Activated naive CD8-positive, alpha-beta T cell treated with anti-CD3 and anti-CD28 coated beads, Interleukin-2, amount 10 ng/mL, durations not matched to agents 7 days and 5 days (primary cell): ENCODE measurements around the gene PEX11B. TPM values are rescaled to one million over a fixed set of nuclear protein-coding genes. Genes with fewer than 3 reads are reported as not detected.

Experiments used
- ATAC-seq: fragments of 150-1000 bp; cut with Tn5 transposase; one replicate; pipeline ENCODE4 v1.10.0; 2021; ENCODE audit warnings: low read depth, moderate library complexity
- POLR2A ChIA-PET: fragments of 350-600 bp; sonication (Branson Sonifier 250); formaldehyde crosslinking; loops from one replicate; lab custom pipeline; 2021; ENCODE audit warnings: antibody characterized with exemption; lab: Charles Lee
- DNase-seq: peaks from one replicate; pipeline ENCODE4 v3.0.0; 2021
- H3K27ac Mint-ChIP-seq: one replicate; pipeline ENCODE4 v1.8.0; 2022; ENCODE audit warnings: mild to moderate bottlenecking, mixed read lengths
- H3K27me3 Mint-ChIP-seq: one replicate; pipeline ENCODE4 v1.8.0; 2022; ENCODE audit warnings: mild to moderate bottlenecking, moderate library complexity, mixed read lengths
- H3K36me3 Mint-ChIP-seq: one replicate; pipeline ENCODE4 v1.8.0; 2021; ENCODE audit warnings: mild to moderate bottlenecking, mixed read lengths
- H3K4me1 Mint-ChIP-seq: one replicate; pipeline ENCODE4 v1.8.0; 2021; ENCODE audit warnings: mixed read lengths
- H3K4me3 Mint-ChIP-seq: one replicate; pipeline ENCODE4 v1.8.0; 2022; ENCODE audit warnings: mild to moderate bottlenecking, moderate library complexity, mixed read lengths
- H3K9me3 Mint-ChIP-seq: one replicate; pipeline ENCODE4 v1.8.0; 2021; ENCODE audit warnings: mixed read lengths
- total RNA-seq, 2 experiments: library from RNA; stranded (reverse); gene quantifications; one replicate each; pipeline ENCODE4 v1.2.3, GENCODE V29; 2021

PEX11B gene
- total RNA-seq, 2 experiments from 2014 or later, result 31.0 to 35.8 TPM

- Mint-ChIP-seq H3K9me3 (no peaks in the 10 kb centered on the region), H3K27me3 (no peaks in the 10 kb centered on the region), H3K36me3 (peaks cover 16% of the 10 kb centered on the region), H3K4me1 (peaks cover 29% of the 10 kb centered on the region), H3K4me3 (peak overlapping the region; percentile 96), H3K27ac (peak overlapping the region; percentile 98)
- POLR2A ChIA-PET, result interaction anchor here (0.6 to 3.1 kb wide), 19 partner anchors 8 to 132 kb away, joined by 3 to 42 read pairs (median 5); partner anchors contain the start of genes ANKRD34A, LIX1L, NUDT17 and PIAS3
- ATAC-seq (peak; percentile 88), DNase-seq (peak; percentile 52)
Observed at GRCh38 chr1:145918992-145919939, 749 bp upstream of the PEX11B start.

- Mint-ChIP-seq H3K4me1 (peaks cover 33% of the 10 kb centered on the region), H3K27me3 (no peaks in the 10 kb centered on the region), H3K4me3 (peak overlapping the region; percentile 96), H3K27ac (peak overlapping the region; percentile 98), H3K9me3 (no peaks in the 10 kb centered on the region), H3K36me3 (peaks cover 20% of the 10 kb centered on the region)
- POLR2A ChIA-PET, result interaction anchor here (0.6 to 3.1 kb wide), 8 partner anchors 9 to 134 kb away, joined by 4 to 42 read pairs (median 9); partner anchors contain the start of genes PIAS3 and RBM8A
- no peak for DNase-seq
- no peak for ATAC-seq
Observed at GRCh38 chr1:145917595-145917994, 922 bp downstream of the PEX11B start.

GRCh38 chr1:145916745-145917144 lies 1.8 kb downstream of the PEX11B start:
- H3K27me3 Mint-ChIP-seq, result no peaks in the 10 kb centered on the region
- peaks cover 33% of the 10 kb centered on the region for H3K4me1 Mint-ChIP-seq
- peak overlapping the region; percentile 66 for H3K27ac Mint-ChIP-seq
- peaks cover 20% of the 10 kb centered on the region for H3K36me3 Mint-ChIP-seq
- POLR2A ChIA-PET, result interaction anchor here (2.7 kb wide), 1 partner anchor 10 kb away, joined by 10 read pairs; the partner anchor contains the start of gene RBM8A
- H3K9me3 Mint-ChIP-seq, result no peaks in the 10 kb centered on the region
- ATAC-seq, result no peak
- DNase-seq, result no peak
- peak overlapping the region; percentile 39 for H3K4me3 Mint-ChIP-seq

DNA sequence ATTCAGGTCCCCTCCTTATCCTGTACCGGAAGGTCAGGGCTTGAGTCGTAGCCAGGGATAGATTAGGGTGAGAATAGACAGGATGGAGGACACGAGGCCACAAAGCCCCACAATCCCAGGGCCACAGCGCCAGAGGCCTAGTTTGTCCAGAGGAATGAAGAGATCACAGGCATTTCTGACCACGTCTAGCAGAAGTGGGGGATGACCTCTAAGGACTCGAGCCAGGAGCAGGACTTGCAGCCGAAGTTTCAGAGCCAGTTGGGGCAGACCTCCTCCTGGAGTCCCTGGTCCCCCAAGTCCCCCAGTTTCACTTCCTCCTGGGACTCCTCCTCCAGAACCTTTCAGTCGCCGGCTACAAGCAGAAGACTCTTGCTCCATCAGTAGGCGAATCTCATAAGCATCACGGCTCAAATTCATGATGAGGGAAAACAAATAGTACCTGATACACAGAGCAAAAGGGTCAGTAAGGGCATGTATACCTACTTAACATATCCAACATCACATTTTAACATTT lies 6.3 kb downstream of the PEX11B start:
- POLR2A ChIA-PET, result no interaction called here

GRCh38 chr1:145908653-145909052 lies 9.9 kb downstream of the PEX11B start:
- ATAC-seq (no peak), DNase-seq (no peak)
- Mint-ChIP-seq H3K27ac (no peak overlapping the region), H3K4me3 (no peak overlapping the region), H3K36me3 (peaks cover 7% of the 10 kb centered on the region), H3K27me3 (no peaks in the 10 kb centered on the region), H3K4me1 (peaks cover 10% of the 10 kb centered on the region), H3K9me3 (no peaks in the 10 kb centered on the region)
- POLR2A ChIA-PET, result interaction anchor here (1.0 kb wide), 1 partner anchor 17 kb away, joined by 3 read pairs; no protein-coding TSS in a partner anchor

More for the DNA sequence above, 6.3 kb downstream of the PEX11B start:
- ATAC-seq (no peak), DNase-seq (no peak)
- Mint-ChIP-seq H3K4me3 (no peak overlapping the region), H3K9me3 (no peaks in the 10 kb centered on the region), H3K27ac (no peak overlapping the region), H3K27me3 (no peaks in the 10 kb centered on the region), H3K36me3 (peaks cover 18% of the 10 kb centered on the region), H3K4me1 (peaks cover 21% of the 10 kb centered on the region)

- POLR2A ChIA-PET, result interaction anchor here (0.6 kb wide), 1 partner anchor 48 kb away, joined by 3 read pairs; the partner anchor contains the start of gene PIAS3
- Mint-ChIP-seq H3K4me1 (peaks cover 9% of the 10 kb centered on the region), H3K9me3 (no peaks in the 10 kb centered on the region), H3K27me3 (no peaks in the 10 kb centered on the region), H3K4me3 (no peak overlapping the region), H3K27ac (no peak overlapping the region), H3K36me3 (peaks cover 5% of the 10 kb centered on the region)
- DNase-seq (no peak), ATAC-seq (no peak)
Observed at GRCh38 chr1:145906954-145907753, 11.4 kb downstream of the PEX11B start.

- Mint-ChIP-seq H3K9me3 (no peaks in the 10 kb centered on the region), H3K27ac (no peak overlapping the region), H3K4me1 (no peaks in the 10 kb centered on the region), H3K36me3 (no peaks in the 10 kb centered on the region), H3K4me3 (no peak overlapping the region), H3K27me3 (no peaks in the 10 kb centered on the region)
- POLR2A ChIA-PET, result no interaction called here
- DNase-seq, result no peak
- no peak for ATAC-seq
Observed at GRCh38 chr1:145901312-145902021, 17.1 kb downstream of the PEX11B start.

DNA sequence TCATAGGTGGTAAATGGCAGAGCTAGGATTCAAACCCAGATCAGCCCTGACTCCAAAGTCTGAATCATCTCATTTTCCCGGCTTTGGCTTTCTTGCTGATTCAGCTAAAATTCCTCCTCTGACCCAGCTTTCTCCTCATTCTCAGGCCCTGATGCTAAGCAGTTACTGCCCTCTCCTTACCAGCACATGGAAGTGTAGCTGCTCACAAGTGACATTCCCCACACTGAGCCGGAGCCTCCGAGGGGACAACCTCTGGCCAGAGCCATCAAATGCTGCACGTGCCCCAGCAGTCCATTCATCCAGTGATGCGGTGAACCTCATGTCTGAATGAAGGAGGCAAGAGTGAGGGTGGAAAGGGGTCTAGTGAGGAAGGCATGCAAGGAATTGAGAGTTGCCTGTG lies 19.8 kb downstream of the PEX11B start:
- H3K9me3 Mint-ChIP-seq, result no peaks in the 10 kb centered on the region
- no peaks in the 10 kb centered on the region for H3K4me1 Mint-ChIP-seq
- DNase-seq (no peak), ATAC-seq (no peak)
- POLR2A ChIA-PET, result no interaction called here
- no peaks in the 10 kb centered on the region for H3K27me3 Mint-ChIP-seq
- H3K36me3 Mint-ChIP-seq, result no peaks in the 10 kb centered on the region
- no peak overlapping the region for H3K27ac Mint-ChIP-seq
- H3K4me3 Mint-ChIP-seq, result no peak overlapping the region

DNA sequence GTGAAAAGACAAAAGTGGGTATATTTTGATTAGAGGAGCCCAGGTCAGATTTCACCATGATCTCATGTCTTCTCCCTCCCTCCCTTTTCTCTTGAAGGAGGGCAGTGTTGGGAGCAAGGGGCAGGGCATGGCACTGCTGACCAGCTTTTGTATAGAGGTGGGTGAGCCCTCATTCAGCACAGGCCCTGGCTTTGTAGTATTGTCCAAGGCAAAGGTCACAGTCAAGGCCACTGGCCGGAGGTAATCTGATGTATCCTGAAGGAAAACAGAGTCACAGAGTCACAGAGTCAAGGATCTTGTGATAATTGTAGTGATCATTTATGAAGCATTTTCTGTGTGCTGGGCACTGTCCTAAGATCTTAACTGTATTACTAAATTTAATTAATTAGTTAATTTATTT lies 20.5 kb downstream of the PEX11B start:
- POLR2A ChIA-PET, result no interaction called here
- ATAC-seq, result no peak

GRCh38 chr1:145895471-145895870 lies 23.0 kb downstream of the PEX11B start:
- H3K36me3 Mint-ChIP-seq, result no peaks in the 10 kb centered on the region
- H3K27me3 Mint-ChIP-seq, result no peaks in the 10 kb centered on the region

More for the DNA sequence above, 20.5 kb downstream of the PEX11B start:
- no peak for DNase-seq
- Mint-ChIP-seq H3K9me3 (no peaks in the 10 kb centered on the region), H3K4me3 (no peak overlapping the region), H3K36me3 (no peaks in the 10 kb centered on the region), H3K27me3 (no peaks in the 10 kb centered on the region), H3K27ac (no peak overlapping the region), H3K4me1 (no peaks in the 10 kb centered on the region)

DNA sequence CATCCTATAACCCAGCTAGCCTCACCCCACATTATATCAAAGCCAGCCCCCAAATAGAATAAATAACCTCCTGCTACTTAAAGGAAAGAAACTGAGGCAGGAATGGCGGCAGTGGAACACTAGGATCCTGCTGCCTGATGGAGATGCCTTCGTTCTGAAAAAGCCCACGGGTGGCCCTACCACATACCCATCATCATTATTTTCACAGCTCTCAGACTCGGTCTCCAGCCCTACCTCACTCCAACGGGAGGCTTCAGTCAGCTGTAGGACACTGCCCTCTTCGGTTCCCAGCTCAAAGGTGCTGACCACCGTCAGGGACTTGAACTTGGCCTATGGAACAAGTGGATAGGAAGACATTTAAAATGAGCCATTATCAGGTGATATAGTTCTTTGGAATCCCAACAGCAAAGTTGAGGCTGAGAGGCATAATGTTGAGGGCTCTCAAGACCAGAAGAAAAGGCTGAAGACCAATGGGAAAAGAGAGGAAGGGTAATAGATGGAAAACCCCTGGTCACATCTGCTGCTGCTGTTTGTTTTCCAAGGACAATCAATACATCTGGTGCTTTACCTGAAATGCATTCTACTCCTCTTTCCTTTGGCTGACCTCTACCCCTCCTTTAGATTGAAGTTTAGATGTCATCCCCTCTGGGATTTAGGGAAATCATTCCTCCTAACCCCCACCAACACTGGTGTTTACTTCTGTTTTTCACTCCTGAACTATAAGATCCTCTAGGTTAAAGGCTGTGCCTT lies 25.0 kb downstream of the PEX11B start:
- Mint-ChIP-seq H3K9me3 (no peaks in the 10 kb centered on the region), H3K4me1 (no peaks in the 10 kb centered on the region), H3K27ac (no peak overlapping the region), H3K36me3 (no peaks in the 10 kb centered on the region), H3K27me3 (no peaks in the 10 kb centered on the region), H3K4me3 (no peak overlapping the region)
- ATAC-seq (no peak), DNase-seq (no peak)
- POLR2A ChIA-PET, result interaction anchor here (1.2 kb wide), 1 partner anchor 34 kb away, joined by 3 read pairs; the partner anchor contains the start of gene RBM8A

More at GRCh38 chr1:145895471-145895870, 23.0 kb downstream of the PEX11B start:
- POLR2A ChIA-PET, result no interaction called here
- Mint-ChIP-seq H3K4me3 (no peak overlapping the region), H3K9me3 (no peaks in the 10 kb centered on the region), H3K27ac (no peak overlapping the region), H3K4me1 (no peaks in the 10 kb centered on the region)
- DNase-seq (peak; percentile 12), ATAC-seq (no peak)
